Measurements from ENCODE around the gene CEP55. TPM values are rescaled to one million over a fixed set of nuclear protein-coding genes. Genes with fewer than 3 reads are reported as not detected.

Gene CEP55
- total and polyA plus RNA-seq, 11 donors = 0.19 to 7.3 (median 0.73) TPM; not detected in 5

- no peaks in the 10 kb centered on the region for H3K27me3 ChIP-seq
- intact Hi-C loops (cut with DNase I) = no loop called here
- no peak for TF ChIP-seq POLR2A (IDR thresholded peaks at IDR 0.05)
- TF ChIP-seq CTCF (IDR thresholded peaks at IDR 0.05) = no peak
- DNase-seq (no peak), ATAC-seq (no peak)
- H3K9me3 ChIP-seq = no peaks in the 10 kb centered on the region
- WGBS, 4 donors = 97 to 100% (median 100%) methylated on average over 1 of the region's 1 CpG
- peaks cover 0 to 85% (median 45%) of the 10 kb centered on the region in 12 donors for H3K4me1 ChIP-seq
- H3K27ac ChIP-seq = peak overlapping the region in 5 of 12 donors; percentile 37 to 91 (median 40)
- no peak overlapping the region for H3K4me3 ChIP-seq
- H3K36me3 ChIP-seq = peaks cover 0 to 5% (median 0%) of the 10 kb centered on the region in 9 donors
Observed at GRCh38 chr10:93461807-93462178, 34.6 kb upstream of the CEP55 start.

GRCh38 chr10:93462371-93462770 is 34.0 kb upstream of the CEP55 start:
- Histone ChIP-seq H3K27me3 (no peaks in the 10 kb centered on the region), H3K4me1 (peaks cover 0 to 81% (median 47%) of the 10 kb centered on the region in 12 donors)
- WGBS, 4 donors = 44 to 82% (median 45%) methylated on average over 2 of the region's 2 CpGs

GRCh38 chr10:93462881-93463280 is 33.5 kb upstream of the CEP55 start:
- intact Hi-C loops (cut with DNase I) = no loop called here
- Histone ChIP-seq H3K36me3 (peaks cover 0 to 5% (median 0%) of the 10 kb centered on the region in 9 donors), H3K27ac (peak overlapping the region in 6 of 12 donors; percentile 30 to 91 (median 88)), H3K4me3 (no peak overlapping the region), H3K9me3 (no peaks in the 10 kb centered on the region), H3K27me3 (no peaks in the 10 kb centered on the region), H3K4me1 (peaks cover 0 to 79% (median 47%) of the 10 kb centered on the region in 12 donors)
- WGBS, 4 donors = 55 to 61% (median 57%) methylated on average over 9 of the region's 9 CpGs
- TF ChIP-seq POLR2A (IDR thresholded peaks at IDR 0.05) = no peak
- no peak for TF ChIP-seq CTCF (IDR thresholded peaks at IDR 0.05)
- DNase-seq (peak in 1 of 5 donors; percentile 31), ATAC-seq (no peak)

More at GRCh38 chr10:93462371-93462770, 34.0 kb upstream of the CEP55 start:
- TF ChIP-seq CTCF (IDR thresholded peaks at IDR 0.05) (no peak), POLR2A (IDR thresholded peaks at IDR 0.05) (no peak)
- intact Hi-C loops (cut with DNase I) = no loop called here
- DNase-seq (no peak), ATAC-seq (no peak)
- Histone ChIP-seq H3K4me3 (no peak overlapping the region), H3K36me3 (peaks cover 0 to 5% (median 0%) of the 10 kb centered on the region in 9 donors), H3K27ac (peak overlapping the region in 3 of 12 donors; percentile 87 to 91 (median 88)), H3K9me3 (no peaks in the 10 kb centered on the region)

- H3K27me3 ChIP-seq = no peaks in the 10 kb centered on the region
- TF ChIP-seq POLR2A (IDR thresholded peaks at IDR 0.05) (no peak), CTCF (IDR thresholded peaks at IDR 0.05) (no peak)
- H3K4me3 ChIP-seq = no peak overlapping the region
- peak in 2 of 5 donors; percentile 47 to 56 for DNase-seq
- intact Hi-C loops (cut with DNase I) = no loop called here
- ATAC-seq = peak in 3 of 4 donors; percentile 1 to 27 (median 3)
- WGBS, 4 donors = 72 to 78% (median 73%) methylated on average over 6 of the region's 6 CpGs
- H3K36me3 ChIP-seq = peaks cover 0 to 5% (median 0%) of the 10 kb centered on the region in 9 donors
- no peaks in the 10 kb centered on the region for H3K9me3 ChIP-seq
- H3K27ac ChIP-seq = peak overlapping the region in 11 of 12 donors; percentile 9 to 94 (median 88)
- peaks cover 0 to 78% (median 44%) of the 10 kb centered on the region in 12 donors for H3K4me1 ChIP-seq
Observed at GRCh38 chr10:93463723-93464476, 32.5 kb upstream of the CEP55 start.
